GM18909 (cell line): ENCODE measurements around the gene SETD9.

Source experiments
- ATAC-seq: cut with Tn5 transposase; IDR thresholded peaks from one replicate; pipeline ENCODE4 v1.9.1; 2021; ENCODE audit warnings: mild to moderate bottlenecking; ENCODE audit not compliant: unreplicated experiment, poor library complexity

Gene SETD9

GRCh38 chr5:56922922-56923321 lies 13.5 kb downstream of the SETD9 start:
- ATAC-seq, result no peak

GRCh38 chr5:56934325-56934724 lies 24.9 kb downstream of the SETD9 start:
- no peak for ATAC-seq

GRCh38 chr5:56938858-56939257 lies 29.5 kb downstream of the SETD9 start:
- ATAC-seq, result no peak

GRCh38 chr5:56941981-56942380 lies 32.6 kb downstream of the SETD9 start:
- ATAC-seq, result no peak

- no peak for ATAC-seq
These were observed 37.7 kb downstream of the SETD9 start for GRCh38 chr5:56947052-56947451.

- peak; percentile 52 for ATAC-seq
These were observed 41.3 kb downstream of the SETD9 start for GRCh38 chr5:56950626-56951125.

- ATAC-seq, result peak; percentile 59
These were observed 41.9 kb downstream of the SETD9 start for GRCh38 chr5:56951126-56951945.

- peak; percentile 93 for ATAC-seq
These were observed 42.7 kb downstream of the SETD9 start, which contains the start of gene MIER3 for GRCh38 chr5:56951946-56952691. MIER3 (minus strand) TSS chr5:56952123; CDS start chr5:56952102, 21 bp downstream.

- no peak for ATAC-seq
These were observed 44.9 kb downstream of the SETD9 start for GRCh38 chr5:56954262-56954661.

- ATAC-seq, result no peak
These were observed 49.2 kb downstream of the SETD9 start for GRCh38 chr5:56958595-56958994.

GRCh38 chr5:56959326-56959725 lies 49.9 kb downstream of the SETD9 start:
- no peak for ATAC-seq

- ATAC-seq, result no peak
These were observed 52.4 kb downstream of the SETD9 start for GRCh38 chr5:56961746-56962145.

- no peak for ATAC-seq
These were observed 52.9 kb downstream of the SETD9 start for GRCh38 chr5:56962286-56962685.

GRCh38 chr5:56963246-56963645 lies 53.9 kb downstream of the SETD9 start:
- ATAC-seq, result no peak

GRCh38 chr5:56964173-56964572 lies 54.8 kb downstream of the SETD9 start:
- ATAC-seq, result no peak
